ENCODE measurements around the gene FABP3.
"Not testable (repeated sequence)": the region's sequence is repeated elsewhere in the genome, so short reads cannot be mapped to it uniquely, and the experiment has no call there.

FABP3 gene

DNA sequence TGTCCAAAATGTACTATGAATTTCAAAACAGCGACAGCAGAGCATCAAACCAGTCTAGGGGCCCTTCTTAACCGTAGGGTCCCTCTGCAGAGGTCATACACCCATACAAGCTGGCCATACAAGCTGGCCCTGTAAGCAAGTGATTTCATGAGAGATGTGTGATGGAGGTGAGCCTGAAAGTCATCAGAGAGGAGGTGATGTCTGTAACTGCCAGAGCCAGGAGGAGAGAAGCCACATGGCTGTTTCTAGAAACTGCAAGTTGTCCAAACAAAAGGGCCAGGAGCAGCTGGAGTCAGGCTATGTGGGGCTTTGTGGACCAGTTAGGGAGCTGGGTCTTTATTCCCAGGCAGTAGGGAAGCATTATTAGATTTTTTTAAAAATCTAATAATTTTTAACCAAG, 25.4 kb upstream of the FABP3 start:
- no peak for DNase-seq (ENCODE audit: low read depth)

DNA sequence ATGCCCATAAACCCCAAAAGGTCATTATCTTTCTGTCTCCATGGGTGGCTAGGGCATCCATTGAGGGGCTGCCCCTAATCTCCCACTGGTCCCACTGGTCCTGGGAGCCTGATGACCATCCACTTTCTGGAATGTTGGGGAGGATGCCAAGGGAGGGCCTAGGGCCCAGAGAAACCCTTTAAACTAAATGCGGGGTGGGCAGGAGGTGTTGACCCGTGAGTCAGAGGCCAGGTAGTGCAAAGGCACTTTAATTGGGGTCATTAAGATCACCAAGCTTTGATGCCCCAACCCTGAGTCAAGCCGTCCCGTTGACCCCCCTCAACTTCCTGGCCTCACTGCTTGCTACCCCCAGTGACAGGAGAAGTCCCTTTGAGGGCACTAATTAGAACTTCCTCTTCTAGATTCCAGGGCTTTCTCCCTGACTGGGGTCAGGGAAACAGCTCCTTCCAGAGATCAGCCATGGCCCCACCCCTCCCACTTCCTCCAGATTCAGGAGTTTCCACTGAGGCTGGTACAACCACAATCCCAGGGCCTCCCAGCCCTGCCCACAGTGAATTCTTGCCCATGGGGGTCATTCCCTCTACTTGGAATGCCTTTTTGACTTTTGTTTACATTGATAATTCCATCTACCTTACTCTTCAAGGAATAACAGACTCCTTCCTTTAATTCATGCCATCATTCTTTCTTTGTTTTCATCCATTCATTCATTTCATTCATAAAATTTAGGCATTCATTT, 24.7 kb upstream of the FABP3 start:
- no peak for DNase-seq (ENCODE audit: low read depth)

DNA sequence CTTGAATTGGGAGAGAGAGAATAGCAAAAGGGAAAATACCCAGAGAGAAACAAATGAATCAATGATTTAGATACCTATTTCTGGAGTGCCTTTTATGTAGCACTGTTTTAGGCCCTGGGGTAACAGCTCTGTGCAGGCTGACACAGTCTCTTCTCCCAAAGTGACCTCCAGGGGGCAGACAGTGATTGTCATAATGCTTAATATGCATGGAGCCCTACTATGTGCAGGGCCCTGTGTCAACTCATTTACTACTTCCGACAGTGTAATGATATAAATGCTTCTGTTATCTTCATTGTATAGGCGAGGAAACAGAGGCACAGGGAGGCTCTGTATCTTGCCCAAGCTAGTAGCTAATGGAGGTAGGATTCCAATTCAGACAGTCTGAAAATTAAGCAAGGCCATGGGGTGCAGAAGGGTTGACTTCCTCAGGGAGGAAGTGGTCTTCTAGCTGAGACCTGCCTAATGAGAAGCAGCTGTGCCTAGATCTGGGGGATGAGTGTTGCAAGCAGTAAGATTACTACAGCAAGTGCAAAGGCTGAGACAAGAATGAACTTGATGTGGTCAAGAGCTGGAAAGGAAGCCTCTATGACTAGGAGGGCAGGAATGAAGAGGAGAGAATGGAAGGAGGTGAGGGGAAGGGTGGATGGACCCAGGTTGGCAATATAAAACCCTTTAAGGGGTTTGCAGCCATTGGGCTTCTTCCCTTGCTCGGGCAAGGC, 23.9 kb upstream of the FABP3 start:
- no peak for DNase-seq (ENCODE audit: low read depth)

DNA sequence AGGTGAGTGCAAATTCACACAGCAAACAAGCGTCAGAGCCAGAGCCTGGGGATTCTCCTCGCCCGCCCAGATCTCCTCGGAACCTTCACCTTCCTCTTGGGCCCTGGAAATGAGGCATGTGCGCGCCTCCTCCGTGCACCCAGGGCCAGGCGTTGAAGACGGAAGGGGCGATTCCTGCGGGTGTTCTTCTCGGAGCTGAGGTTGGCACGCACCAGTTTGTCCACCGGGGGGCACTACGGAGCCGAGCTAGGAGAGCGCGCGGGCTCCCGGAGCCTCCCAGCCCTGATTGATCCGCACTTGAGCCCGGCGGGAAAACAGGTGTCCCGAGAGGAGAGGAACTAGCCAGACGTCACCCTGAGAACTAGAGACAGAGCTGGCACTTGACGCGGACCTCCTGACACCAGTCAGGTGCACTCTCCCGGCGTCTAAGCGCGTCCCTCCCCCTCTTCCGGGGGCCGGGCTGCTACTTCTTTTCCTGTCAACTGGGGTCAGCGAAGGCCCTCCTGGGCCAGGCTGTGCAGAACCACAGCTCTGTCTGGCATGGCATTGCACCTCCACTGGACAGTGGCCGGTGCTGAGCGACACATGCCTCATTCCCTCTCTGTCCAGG, 21.8 kb upstream of the FABP3 start:
- DNase-seq (ENCODE audit: low read depth), result peak; percentile 58

DNA sequence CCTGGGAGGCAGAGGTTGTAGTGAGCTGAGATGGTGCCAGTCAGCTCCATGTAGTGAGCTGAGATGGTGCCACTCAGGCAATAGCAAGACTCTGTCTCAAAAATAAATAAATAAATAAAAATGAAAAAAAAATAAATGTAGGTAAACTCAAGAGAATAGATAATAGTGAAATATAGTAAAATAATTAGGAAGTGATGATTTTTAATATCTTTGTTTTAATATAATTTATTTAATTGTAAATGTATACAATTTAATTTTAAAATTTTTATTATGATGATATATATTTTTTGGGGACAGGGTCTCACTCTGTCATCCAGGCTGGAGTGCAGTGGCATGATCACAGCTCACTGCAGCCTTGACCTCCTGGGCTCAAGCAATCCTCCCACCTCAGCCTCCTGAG, 20.6 kb upstream of the FABP3 start:
- DNase-seq (ENCODE audit: low read depth), result no peak

DNA sequence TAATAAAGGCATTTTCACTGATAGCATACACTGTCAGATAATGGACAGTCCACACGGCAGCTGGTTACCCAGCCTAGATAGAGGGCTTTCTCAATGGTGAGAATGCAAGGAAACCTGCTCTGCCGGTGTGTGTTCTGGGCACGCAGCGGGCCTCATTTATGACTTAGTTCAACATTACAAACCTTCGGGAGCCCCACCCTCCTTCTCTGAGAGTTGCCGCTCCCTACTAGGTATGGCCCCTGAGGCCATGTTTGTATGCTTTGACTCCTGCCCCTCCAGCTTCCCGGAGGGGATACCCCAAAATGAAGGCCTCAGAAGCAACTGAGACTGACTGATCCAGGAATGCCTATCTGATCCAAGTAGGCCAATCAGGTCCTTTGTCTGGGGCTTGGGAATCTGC, 17.2 kb upstream of the FABP3 start:
- DNase-seq (ENCODE audit: low read depth), result no peak

DNA sequence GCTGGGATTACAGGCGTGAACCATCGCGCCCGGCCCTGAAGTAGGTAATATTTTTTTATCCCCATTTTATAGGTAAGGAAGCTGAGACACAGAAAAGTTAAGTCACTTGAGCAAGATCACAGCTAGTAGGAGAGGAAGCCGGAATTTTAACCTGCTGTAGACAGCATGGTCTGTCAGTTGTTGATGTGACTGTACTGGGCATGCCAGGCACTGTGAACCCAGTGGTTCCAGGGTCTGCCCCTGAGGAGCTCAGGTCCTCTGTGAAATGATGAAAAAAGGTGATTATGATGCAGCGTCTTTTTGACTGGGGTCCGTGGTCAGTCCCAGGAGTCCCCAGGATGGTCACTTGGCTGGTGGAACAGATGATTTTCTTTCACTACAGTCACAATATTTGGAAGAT, 16.7 kb upstream of the FABP3 start:
- DNase-seq (ENCODE audit: low read depth), result no peak

DNA sequence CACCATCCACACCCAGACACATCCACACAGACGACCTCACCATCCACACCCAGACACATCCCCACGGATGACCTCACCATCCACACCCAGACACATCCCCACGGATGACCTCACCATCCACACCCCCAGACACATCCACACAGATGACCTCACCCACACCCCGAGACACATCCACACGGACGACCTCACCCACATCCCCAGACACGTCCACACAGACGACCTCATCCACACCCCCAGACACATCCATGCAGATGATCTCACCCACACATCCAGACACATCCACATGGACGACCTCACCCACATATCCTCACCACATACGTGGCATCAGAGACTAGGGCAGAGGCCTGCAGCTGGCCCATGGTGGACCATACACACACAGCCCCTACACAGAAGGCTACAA, 14.7 kb upstream of the FABP3 start:
- DNase-seq (ENCODE audit: low read depth), result no peak

DNA sequence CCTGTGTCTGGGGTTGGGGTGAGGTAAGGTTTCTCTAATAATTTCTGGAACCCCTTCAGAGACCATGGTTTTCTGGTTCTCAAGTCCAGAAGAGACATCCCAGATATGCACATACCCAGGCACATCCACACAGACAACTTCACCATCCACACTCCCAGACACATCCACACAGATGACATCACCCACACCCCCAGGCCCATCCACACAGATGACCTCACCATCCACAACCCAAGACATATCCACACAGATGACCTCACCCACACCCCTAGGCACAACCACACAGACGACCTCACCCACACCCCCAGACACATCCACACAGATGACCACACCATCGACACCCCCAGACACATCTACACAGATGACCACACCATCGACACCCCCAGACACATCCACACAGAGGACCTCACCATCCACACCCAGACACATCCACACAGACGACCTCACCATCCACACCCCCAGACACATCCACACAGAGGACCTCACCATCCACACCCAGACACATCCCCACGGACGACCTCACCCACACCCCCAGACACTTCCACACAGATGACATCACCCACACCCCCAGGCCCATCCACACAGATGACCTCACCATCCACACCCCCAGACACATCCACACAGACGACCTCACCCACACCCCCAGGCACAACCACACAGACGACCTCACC, 13.8 kb upstream of the FABP3 start:
- not testable (repeated sequence) for DNase-seq (ENCODE audit: low read depth)

DNA sequence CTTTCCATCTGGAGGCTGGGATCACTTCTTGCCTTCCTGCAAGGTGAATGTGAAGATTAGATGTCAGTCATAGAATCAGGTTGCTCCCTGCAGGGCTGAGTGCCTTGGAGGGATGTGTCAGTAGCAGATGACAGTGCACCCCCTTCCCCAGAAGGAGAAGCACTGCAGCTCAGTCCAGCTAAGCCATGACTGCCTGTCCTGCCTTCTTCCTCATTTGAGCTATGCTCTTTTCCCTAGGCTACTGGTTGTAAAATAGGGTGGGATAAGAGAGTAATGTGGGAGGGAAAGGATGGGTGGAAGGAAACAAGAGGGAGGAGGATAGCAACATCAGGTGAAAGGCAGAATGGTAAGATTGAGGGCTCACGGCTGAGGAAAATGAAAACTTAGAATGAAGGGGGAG, 11.1 kb upstream of the FABP3 start:
- DNase-seq (ENCODE audit: low read depth), result no peak

DNA sequence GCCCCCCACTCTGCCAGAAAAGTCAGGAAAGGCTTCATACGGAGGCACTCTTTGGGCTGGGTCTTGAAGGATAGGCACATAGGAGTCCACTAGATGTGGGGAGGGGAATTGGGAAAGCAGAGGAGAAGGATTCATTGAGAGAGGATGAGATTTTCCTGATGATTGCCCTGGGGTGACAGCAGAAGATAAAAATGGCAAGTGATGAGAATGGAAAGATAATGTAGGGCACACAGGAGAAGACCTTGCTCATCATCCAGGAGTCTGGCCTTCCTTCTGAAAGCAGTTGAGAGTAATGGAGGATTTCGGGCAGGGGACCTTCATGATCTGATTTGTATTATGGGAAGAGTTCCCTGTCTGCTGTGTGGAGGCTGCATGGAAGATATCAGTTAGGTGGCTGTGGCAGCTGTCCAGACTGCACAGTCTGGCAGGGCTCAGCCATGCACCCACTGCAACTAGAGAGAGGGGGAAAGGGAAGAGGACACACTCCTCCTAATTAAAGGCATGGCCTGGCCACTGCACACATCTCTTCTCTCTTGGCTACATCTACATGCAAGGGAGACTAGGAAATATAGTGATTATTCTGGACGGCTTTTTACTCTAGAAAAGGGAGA, 9.6 kb upstream of the FABP3 start:
- DNase-seq (ENCODE audit: low read depth), result no peak

DNA sequence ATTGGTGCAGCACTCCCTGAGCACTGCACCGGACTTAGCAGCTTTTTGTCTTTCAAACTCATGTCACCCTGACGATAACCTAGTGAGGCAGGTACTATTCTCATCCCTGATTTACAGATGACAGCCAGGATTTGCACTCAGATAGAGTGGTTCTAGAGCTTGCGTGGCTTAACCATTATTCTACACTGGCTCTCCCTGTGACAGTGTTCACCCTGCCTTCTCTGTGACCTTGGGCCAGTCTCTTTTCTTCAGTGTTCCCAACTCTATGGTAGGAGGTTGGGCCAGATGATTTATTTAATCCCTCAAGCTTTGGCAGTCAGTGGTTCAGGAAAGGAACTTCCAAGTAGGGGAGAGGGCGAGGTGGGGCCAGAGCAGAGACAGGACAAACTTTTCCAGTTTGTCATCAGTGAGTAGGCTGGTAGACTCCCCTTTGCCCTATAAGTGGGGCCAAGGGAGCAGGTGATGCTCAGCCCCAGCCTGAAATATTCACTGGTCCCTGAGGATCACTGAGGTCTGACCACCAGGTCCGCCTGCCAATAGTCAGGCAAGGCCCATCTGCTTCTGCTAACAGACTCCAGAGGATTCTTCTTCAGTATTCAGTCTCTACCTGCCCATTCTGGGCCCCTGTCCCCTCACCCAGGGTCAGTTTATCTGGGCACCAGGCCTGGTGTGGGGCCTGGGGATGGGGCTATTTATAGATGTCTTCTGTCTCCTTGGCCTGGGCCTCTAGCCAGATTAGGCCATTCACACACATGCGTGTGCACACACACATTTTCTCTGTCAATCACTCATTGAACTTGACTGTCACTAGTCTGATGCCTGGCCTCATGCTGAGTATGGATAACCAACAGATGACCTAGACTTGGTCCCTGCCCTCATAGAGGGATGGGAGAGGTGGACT, 8.8 kb upstream of the FABP3 start:
- DNase-seq (ENCODE audit: low read depth), result no peak

DNA sequence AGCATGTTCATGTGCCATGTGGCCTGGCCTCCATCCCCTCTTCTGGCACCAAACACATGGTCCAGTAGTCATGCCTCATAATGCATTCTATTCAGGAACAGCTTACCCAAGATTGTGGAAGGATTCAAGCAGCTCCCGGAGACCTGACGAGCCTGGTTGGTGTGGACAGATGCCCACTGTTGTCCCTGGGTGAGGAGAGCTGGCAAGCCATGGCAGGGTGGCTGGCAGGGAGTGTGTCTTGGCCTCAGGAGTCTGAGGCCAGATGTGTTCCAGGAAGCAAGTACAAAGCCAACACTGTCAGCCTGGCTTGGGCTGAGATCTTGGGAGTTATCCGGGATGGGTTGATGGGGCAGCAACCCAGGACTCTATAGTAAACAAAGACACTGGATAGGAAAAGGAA, 7.3 kb upstream of the FABP3 start:
- DNase-seq (ENCODE audit: low read depth), result no peak

DNA sequence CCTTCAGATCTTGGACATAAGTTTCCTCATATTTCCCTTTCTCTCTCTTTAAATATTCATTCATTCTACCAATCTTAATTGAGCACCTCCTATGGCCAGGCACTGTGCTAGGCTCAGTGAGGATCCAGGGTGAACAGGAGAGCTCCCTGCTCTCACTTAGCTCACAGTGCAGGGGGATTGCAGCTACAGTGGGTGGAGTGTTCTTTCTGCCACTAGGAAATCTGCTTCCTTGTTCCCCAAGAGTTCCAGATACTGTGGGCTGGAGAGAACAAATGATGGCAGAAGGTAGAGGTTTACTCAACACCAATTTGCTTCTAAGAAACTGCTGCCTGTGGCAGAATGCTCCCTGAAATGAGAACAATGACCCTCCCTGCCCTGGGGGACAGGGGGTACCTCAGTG, 5.1 kb upstream of the FABP3 start:
- no peak for DNase-seq (ENCODE audit: low read depth)

DNA sequence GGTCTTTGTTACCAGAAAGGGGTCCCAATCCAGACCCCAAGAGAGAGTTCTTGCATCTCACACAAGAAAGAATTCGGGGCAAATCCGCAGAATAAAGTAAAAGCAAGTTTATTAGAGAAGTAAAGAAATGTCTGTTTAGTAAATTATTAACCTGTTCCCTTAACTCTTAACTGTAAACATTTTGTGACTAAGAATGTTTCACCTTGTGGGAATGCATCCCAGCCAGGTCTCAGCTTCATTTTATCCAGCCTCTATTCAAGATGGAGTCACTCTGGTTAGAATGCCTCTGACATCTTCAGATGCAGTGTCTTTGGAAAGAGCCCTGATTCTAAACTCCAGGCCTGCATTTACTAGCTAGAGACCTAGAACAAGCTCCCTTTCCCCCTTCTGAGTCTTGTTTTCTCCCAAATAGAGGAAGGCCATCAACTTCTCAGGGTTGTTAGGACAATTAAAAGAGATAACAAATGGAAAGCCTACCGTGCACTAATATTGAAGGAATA, 4.5 kb upstream of the FABP3 start:
- no peak for DNase-seq (ENCODE audit: low read depth)

DNA sequence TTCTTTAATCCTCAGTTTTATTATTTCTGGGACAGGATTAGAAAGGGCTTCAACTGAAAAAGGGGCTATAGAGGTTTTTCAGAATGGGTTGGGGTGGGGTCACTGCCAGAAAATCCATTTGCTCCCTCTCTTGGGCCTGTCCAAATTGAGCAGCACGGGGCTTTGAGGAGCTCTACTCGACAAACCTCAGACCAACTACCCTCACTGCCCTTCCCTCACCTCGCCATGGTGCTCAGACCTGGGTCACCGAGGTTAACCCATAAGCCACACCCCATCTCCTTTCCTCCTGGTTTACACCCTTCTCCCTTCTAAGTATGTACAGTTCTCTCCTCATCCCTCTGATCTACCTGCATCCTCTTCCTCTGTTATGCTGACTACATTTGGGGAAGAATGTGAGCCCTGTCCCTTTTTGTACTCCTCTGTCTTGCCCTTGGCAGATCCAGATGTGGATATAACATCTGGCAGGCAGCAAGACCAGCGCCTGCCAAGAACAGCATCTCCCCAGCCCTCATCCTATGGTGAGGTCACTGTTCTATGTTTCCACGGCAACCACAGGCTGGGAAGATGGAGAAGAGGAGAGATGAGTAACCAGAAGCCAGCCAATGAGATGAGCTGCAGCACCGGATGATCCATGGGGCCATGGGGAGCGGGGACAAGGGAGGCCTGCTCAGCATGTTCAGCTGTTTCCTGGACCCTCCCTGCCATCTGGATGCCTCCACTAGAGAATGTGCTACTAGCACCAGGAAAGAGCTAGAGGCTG, 3.7 kb upstream of the FABP3 start:
- DNase-seq (ENCODE audit: low read depth), result no peak

DNA sequence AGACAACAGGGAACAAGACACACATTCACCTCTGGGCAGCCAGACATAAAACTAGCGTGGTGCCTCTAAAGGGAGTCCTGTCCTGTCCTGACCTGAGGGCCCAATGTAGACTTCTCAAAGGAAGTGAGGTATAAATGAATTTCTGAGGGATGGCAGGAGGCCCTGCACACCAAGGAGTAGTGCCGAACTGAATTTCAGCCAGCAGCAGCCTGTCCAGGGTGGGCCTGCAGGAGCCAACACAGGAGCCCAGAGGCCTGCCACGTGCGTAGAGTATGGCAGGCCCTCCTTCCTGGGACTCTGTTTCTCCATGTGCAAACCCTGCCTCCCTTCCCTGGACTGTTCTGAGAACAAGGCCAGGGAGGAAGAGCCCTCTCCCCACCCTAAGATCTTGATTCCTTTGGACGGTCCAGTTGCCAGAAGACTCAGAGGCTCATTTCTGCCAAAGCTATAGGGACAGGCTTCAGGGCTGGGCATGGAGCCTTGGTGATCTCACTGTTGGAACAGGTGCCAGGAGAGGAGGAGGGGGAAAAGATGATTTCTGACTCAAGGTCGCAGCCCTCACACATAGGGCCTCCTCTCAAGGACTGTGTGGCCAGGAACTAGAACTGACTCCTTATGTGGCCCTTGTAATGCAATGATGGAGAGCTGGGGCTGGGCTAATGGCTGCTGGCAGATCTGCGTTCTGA, 1.8 kb upstream of the FABP3 start:
- no peak for DNase-seq (ENCODE audit: low read depth)

DNA sequence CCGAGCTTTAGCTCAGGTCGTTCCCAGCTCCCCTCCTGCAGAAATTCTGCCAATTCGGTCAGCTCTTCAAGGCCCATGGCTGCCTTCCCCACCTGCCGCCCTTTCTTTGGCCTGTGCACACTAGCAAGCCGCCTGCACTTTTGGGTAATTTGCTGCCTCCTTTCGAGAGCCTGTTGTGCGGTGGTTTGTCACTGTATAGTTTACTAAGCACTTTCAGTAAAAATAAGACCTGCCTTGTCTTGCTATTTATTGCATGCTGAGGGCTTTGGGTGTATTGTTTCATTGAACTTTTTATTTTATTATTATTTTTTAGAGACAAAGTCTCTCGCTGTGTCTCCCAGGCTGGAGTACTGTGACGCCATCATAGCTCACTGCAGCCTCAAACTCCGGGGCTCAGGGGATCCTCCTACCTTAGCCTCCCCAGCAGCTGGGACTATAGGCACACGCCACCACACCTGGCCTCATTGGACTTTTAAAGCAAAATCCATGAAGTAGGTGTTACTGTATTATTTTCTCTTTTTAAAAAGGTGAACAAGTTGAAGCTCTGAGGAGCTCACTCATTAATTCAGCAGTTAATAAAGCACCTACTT, 1.1 kb upstream of the FABP3 start:
- peak; percentile 2 for DNase-seq (ENCODE audit: low read depth)

DNA sequence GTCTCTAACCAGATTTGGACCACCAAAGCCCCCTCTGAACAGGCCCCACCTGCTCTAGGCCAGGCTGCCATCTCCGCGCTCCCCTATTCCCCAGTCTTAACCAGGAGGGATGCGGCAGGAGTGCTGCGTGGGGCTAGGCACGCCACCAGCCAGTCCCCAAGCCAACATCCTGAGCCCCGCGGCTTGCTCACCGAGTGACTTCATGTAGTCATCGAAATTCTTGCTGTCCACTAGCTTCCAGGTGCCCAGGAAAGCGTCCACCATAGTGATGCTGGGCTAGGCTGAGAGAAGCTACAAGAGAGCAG, 173 bp downstream of the FABP3 start:
- DNase-seq (ENCODE audit: low read depth), result no peak

DNA sequence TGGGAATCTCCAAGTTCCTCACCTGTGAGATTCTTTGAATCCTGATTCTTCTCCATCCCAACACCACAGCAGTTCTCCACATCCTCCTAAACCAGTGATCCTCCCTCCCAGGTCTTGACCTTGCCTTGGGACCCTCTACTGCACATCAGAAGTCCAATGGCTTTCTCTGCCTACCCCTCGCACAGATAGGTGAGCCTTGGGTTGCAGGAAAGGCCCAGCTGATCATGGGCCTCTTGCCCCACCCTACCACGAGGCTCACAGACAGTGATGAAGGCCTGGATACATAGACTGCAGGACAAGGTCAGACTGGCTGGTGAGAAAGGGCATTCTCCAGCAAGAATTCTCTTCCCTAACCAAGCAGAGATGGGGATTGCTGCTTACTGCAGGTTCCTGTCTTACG, 825 bp downstream of the FABP3 start:
- no peak for DNase-seq (ENCODE audit: low read depth)
